Astrocyte of the hippocampus (primary cell): ENCODE data around the gene ITGAL.
A peak's percentile ranks its signal among the peaks of the same experiment; 100 is the strongest.
"Not testable (repeated sequence)": the region's sequence is repeated elsewhere in the genome, so short reads cannot be mapped to it uniquely, and the experiment has no call there.

ENCODE experiments used
- DNase-seq: peaks from one replicate; pipeline ENCODE4 v3.0.0; 2011; ENCODE audit warnings: low read depth, low spot score

Gene ITGAL

DNA sequence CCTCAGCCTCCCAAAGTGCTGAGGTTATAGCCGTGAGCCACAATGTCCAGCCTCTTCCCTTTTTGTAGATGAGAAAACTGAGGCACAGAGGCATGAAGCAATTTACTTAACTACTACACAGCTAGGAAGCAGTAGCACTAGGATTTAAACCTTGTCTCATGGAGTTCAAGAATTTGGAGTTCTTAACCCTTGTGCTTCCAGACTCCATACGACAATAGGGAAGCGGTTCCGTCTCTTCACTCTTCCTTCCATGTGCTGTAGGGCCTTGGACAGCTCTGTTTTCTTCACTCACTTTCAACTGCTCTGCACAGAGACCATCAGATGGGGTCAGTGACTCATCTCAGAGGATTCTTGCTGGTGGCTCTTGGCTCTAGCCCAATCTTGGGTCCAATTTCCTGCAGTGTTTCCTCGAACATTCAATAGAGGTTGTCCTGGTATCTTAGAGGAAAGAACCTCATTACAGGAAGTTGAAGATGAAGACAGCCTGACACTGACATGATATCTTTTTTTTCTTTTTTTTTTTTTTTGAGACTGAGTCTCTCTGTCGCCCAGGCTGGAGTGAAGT, 19.3 kb downstream of the ITGAL start:
- DNase-seq: peak; percentile 52

DNA sequence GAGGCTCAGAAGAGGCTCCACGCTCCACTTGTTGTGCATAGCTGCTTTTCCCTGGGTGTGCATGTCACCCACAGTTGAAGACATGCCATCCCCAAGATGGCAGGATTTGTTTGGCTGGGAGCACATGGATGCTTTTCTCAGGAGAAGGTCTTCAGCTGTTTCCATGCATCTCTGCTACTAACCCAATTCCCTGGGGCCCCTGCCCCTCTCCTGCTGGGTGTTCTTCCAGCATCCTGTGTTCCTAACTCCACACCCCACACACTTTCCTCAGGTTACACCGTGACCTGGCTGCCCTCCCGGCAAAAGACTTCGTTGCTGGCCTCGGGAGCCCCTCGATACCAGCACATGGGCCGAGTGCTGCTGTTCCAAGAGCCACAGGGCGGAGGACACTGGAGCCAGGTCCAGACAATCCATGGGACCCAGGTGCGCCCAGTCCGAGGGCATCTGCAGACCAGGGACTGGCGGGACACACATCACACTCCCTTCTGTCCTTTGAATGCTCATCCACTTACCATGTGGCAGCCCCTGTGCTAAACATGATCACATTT, 21.5 kb downstream of the ITGAL start:
- no peak for DNase-seq

DNA sequence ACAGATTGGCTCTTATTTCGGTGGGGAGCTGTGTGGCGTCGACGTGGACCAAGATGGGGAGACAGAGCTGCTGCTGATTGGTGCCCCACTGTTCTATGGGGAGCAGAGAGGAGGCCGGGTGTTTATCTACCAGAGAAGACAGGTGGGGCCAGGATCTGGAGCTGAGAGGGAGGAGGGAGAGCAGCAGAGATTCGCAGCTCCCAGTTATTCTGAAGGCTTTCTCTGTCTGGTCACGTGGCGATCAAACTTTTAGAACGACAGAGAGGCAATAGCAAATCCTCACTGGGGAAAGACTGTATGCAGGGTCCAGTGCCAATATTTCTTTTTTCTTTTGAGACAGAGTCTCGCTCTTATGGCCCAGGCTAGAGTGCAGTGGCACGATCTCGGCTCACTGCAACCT, 22.2 kb downstream of the ITGAL start:
- no peak for DNase-seq

DNA sequence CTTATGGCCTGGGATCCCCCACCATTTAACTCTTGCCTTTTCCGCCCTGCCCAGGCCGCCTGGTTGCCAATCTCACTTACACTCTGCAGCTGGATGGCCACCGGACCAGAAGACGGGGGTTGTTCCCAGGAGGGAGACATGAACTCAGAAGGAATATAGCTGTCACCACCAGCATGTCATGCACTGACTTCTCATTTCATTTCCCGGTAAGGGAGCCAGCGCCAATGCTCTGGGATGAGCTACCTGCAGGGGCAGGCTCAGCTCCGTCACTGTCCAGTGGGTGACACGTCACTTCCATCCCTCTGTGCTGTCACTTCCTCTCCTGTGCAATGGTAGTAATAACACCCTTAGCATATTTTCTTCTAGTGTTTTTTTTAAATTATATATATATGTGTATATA, 26.7 kb downstream of the ITGAL start:
- no peak for DNase-seq

DNA sequence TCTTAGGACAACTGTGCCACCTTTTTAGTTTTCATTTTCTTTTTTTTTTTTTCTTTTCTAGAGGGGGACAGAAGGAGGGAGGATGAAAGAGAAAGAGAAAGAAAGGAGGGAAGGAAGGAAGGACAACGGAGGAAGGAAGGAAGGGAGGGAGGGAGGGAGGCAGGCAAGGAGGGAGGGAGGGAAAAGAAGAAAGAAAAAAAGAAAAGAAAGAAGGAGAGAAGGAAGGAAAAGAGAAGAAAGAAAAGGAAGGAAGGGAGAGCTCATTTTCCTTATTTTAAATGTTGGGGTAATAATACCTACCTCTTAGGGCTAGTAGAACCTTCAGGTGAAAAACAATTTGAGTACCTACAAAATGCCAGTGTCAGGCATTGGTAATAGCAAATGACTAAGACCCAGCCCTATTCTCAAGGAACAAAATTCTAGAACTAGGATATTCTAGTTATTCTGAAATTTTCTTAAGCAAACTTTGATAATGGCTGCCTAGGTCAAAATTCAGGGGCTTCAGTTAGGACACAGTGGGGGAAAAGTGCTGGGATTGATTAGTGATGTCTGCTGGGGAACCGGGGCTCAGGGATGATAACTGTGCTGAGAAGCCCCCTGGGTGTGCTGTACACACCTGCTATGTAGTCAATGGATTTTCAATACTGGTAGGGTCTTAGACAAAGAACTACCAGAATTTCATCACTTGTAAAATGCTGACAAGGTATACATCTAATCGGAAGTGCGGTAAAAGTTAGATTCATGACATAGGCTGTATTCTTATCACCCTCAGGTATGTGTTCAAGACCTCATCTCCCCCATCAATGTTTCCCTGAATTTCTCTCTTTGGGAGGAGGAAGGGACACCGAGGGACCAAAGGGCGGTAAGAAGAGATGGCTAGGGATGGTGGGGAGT, 31.1 kb downstream of the ITGAL start:
- no peak for DNase-seq

DNA sequence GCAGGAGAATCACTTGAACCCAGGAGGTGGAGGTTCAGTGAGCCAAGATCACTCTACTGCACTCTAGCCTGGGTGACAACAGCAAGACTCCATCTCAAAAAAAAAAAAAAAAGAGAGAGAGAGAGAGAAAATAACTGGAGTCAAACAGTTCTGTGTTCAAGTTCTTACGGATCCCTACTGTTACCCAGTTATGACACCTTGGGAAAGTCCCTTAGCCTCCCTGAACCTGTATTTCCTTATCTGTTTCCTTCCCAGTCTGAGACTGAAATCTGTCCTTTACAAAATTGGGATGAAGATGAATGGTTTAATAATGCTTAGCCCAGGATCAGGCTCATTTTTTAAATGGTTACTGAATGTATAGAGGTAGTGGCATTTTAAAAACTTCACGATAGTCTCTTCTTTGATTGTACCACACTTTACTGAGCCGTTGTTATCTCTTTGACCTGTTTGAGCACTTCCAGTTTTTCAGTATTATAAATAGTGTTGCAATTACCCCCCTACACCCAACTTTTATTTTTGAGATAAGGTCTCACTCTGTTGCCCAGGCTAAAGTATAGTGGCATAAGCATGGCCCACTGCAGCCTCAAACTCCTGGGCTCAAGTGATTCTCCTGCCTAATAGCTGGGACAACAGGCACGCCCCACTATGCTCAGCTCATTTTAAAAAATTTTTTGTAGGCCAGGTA, 36.7 kb downstream of the ITGAL start:
- DNase-seq: no peak

DNA sequence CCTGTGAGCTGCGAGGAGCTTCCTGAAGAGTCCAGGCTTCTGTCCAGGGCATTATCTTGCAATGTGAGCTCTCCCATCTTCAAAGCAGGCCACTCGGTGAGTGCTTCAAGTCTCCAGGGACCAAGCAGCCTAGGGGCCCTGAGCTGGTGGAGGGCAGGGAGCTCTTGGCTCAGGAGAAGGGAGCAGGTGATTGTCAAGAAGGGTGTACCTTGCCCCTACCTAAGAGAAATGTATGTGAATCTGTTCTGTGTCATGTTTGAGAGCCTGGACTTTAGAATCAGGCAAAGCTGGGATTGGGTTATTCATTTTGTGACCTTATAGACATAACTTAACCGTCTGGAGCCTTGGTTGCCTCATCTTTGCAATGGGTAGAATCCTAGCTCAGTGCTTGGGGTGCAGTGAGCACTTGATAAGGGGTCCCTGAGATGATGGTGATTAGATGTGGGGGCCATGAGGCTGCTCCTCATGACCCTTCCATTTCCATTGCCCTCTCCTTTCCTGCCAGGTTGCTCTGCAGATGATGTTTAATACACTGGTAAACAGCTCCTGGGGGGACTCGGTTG, 37.9 kb downstream of the ITGAL start:
- DNase-seq: no peak

DNA sequence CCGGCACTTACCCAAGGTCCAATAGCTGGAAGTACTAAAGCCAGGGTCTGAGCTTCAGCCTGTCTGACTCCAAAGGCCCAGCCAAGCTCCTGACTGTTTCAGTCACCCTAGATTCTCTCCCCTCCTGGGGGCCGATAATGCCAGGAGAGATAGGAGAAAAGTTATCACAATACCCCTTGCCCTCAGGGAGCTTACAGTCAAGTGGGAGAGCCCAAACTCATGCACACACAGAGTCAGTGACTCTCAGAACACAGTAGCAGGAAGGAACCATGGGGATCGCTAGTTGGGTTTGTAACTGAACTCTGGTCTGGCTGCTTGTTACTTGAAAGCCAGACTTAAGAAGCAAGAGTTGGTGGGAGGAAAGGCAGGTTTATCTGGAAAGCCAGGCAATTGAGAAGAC, 39.0 kb downstream of the ITGAL start:
- DNase-seq: no peak

DNA sequence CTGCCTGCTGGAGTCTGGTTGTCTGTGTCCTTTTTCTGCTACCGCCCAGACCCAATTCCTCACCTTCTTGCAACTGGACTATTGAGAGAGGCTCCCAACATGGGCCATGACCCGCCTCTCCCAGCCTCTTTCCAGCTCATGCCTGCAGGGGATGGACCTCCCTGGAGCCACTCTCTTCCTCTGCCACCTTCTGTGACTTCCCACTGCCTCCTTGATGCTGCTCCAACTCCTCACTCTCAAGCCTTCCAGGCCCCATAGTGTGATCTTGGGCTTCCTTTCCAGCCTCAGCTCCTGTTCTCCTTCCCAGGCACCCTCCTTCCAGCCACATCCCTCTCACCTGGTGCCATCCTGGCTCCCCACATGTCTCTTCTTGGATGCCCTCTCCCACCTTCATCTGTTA, 42.7 kb downstream of the ITGAL start:
- DNase-seq: no peak

DNA sequence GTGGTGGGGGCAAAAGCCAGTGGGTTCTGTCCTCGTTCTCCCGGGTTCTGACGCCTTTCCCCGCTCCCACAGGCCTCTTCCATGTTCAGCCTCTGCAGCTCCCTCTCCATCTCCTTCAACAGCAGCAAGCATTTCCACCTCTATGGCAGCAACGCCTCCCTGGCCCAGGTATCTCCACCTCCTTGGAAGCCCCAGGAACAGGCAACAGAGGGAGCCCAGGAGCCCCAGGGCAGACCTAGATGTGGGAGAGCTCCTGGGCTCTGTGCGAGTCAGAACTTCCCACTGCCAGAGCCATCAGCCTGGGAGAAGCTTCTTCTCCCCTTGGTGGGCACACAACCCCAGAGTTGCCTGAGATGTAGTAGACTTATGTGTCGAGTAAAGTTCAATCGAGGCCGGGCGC, 46.0 kb downstream of the ITGAL start:
- DNase-seq: no peak

DNA sequence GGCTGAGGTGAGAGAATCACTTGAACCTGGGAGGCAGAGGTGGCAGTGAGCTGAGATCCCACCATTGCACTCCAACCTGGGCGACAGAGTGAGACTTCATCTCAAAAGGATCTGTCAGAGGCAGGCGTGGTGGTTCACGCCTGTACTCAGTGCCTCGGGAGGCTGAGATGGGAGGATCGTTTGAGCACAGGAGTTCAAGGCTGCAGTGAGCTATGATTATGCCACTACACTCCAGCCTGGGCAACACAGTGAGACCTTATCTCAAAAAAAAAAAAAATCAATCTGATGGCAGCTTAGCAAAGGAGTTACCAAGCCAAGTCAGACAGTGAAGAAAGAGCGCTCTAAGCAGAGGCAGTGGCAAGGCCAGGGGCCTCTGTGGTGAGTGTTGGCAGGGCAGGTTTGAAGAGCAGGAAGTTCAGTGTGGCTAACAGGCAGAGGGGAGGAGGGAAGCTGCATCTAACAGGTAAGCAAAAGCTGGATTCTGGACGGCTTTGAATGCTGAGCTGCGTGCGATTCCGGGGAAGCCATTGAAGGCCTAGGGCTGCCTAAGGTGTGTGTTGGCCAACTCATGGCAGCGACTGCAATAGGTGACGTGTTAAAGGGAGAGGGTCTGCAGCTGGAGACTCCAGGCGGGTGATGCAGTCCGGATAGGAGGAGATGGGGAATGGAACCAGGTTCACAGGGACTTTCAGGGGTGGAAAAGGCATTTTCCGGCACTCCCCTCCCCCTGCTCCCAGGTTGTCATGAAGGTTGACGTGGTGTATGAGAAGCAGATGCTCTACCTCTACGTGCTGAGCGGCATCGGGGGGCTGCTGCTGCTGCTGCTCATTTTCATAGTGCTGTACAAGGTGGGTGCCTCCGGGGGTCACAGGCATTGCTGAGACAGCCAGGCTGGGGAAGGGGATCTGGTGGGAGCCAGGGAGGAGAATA, 46.8 kb downstream of the ITGAL start:
- no peak for DNase-seq

DNA sequence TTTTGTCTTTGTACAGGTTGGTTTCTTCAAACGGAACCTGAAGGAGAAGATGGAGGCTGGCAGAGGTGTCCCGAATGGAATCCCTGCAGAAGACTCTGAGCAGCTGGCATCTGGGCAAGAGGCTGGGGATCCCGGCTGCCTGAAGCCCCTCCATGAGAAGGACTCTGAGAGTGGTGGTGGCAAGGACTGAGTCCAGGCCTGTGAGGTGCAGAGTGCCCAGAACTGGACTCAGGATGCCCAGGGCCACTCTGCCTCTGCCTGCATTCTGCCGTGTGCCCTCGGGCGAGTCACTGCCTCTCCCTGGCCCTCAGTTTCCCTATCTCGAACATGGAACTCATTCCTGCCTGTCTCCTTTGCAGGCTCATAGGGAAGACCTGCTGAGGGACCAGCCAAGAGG, 48.9 kb downstream of the ITGAL start:
- DNase-seq: no peak

DNA sequence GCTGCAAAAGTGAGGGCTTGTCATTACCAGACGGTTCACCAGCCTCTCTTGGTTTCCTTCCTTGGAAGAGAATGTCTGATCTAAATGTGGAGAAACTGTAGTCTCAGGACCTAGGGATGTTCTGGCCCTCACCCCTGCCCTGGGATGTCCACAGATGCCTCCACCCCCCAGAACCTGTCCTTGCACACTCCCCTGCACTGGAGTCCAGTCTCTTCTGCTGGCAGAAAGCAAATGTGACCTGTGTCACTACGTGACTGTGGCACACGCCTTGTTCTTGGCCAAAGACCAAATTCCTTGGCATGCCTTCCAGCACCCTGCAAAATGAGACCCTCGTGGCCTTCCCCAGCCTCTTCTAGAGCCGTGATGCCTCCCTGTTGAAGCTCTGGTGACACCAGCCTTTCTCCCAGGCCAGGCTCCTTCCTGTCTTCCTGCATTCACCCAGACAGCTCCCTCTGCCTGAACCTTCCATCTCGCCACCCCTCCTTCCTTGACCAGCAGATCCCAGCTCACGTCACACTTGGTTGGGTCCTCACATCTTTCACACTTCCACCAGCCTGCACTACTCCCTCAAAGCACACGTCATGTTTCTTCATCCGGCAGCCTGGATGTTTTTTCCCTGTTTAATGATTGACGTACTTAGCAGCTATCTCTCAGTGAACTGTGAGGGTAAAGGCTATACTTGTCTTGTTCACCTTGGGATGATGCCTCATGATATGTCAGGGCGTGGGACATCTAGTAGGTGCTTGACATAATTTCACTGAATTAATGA, 49.5 kb downstream of the ITGAL start:
- no peak for DNase-seq

DNA sequence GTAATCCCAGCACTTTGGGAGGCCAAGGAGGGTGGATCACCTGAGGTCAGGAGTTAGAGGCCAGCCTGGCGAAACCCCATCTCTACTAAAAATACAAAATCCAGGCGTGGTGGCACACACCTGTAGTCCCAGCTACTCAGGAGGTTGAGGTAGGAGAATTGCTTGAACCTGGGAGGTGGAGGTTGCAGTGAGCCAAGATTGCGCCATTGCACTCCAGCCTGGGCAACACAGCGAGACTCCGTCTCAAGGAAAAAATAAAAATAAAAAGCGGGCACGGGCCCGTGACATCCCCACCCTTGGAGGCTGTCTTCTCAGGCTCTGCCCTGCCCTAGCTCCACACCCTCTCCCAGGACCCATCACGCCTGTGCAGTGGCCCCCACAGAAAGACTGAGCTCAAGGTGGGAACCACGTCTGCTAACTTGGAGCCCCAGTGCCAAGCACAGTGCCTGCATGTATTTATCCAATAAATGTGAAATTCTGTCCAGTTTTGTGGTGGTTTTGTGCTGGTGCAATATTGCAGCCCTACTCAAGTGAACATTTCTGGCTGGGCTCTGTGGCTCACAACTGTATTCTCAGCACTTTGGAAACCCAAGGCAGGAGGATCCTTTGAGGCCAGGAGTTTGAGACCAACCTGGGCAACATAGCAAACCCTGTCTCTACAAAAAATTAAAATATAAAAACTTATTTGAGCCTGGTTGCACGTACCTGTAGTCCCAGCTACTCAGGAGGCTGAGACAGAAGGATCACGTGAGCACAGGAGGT, 50.3 kb downstream of the ITGAL start:
- not testable (repeated sequence) for DNase-seq

DNA sequence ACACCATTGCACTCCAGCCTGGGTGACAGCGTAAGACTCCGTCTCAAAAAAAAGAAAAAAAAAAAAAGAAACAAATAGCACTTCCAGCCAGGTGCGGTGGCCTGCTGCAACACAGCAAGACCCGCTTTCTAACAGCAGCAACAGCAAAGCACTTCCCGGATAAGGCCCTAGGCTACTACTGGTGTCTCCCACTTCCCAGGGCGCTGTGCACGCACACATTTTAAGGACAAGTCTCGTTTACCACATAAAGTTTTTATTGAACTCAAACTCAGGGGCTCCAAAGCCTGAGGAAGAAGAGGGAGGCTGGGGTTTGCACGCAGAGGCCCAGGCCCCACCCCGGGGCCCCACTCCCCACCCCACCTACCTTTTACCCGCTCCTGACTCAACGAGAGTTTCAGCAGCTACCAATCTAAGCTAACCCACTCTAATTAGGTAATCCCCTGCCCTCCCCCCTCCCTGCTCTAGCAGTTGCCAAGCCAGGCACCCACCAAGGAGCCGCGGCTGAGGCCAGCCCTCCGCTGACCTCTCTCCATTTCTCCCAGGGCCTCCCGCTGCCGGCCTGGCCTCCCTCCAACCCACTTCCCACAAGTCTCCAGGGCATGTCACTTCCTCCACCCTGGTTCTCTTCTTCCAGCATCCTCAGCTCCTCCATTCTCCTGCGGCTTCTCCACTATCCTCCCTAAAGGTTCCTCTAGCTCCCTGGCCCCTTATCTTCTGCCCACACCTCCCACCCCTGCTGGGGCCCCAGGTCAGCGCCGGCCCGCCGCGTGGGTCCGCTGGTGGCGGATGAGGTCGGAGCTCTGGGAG, 51.4 kb downstream of the ITGAL start:
- peak; percentile 30 for DNase-seq

DNA sequence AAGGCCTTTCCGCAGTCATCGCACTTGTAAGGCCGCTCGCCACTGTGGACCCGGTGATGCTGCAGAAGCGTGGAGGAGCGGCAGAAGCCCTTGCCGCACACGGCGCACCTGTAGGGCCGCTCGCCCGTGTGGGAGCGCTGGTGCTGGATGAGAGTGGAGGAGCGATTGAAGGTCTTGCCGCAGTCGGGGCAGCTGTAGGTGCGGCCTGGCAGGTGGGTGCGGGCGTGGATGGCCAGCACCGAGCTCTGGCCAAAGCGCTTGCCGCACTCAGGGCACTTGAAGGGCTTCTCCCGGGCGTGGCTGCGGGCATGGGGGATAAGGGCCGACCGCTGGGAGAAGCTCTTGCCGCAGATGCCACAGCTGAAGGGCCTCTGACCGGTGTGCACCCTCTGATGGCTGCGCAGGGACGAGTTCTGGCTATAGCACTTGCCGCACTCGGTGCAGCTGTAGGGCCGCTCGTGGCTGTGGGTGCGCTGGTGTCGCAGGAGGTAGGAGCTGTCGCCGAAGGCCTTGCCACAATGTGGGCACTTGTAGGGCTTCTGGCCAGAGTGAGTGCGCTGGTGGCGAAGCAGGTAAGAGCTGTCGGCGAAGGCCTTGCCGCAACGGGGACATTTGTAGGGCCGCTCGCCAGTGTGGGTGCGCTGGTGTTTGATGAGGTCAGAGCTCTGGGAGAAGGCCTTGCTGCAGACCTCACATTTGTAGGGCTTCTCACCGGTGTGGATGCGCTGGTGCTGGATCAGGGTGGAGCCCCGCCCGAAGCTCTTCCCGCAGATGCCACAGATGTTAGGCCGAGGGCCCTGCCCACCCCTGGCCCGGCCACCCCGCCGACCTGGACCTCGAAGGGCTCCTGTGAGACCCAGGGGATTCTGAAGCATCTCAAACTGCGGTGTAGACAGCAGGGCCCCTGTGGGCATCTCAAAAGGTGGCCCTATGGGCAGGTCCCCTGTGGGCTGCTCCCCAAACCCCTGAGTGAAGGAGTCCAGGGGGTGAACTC, 52.3 kb downstream of the ITGAL start:
- no peak for DNase-seq

DNA sequence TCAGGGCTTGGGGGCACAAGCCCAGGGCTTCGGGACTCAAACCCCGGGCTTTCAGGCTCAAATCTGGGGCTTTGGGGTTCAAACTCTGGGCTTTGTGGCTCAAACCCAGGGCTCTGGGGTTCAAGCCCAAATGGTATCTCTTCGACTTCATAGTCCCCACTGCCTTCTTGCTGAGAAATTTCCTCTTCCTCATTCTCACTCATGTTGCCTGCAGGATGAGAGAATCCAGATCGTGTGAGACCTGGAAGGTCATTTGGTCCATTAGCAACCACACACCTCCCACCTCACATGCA, 53.2 kb downstream of the ITGAL start:
- no peak for DNase-seq
